H1 (cell line): ENCODE measurements around the gene IQCE. TPM values are rescaled to one million over a fixed set of nuclear protein-coding genes. Genes with fewer than 3 reads are reported as not detected.

Source experiments
- CTCF ChIA-PET: fragments of 300-600 bp; sonication (Branson Sonifier 250); formaldehyde crosslinking; loops from one replicate; lab custom pipeline; 2021; ENCODE audit not compliant: partially characterized antibody; lab: Charles Lee
- POLR2A ChIA-PET: fragments of 300-600 bp; sonication (Branson Sonifier 250); formaldehyde crosslinking; loops from one replicate; lab custom pipeline; 2021; ENCODE audit warnings: inconsistent platforms; ENCODE audit not compliant: partially characterized antibody; lab: Charles Lee
- DNase-seq, 2 experiments: peaks; one replicate each; pipeline versions ENCODE4 v3.0.0 to v3.0.0-alpha.2; 2010 to 2022; ENCODE audit warnings: low spot score in 2 of 2, low read depth in 1 of 2, mixed read lengths in 1 of 2
- FAIRE-seq: peaks from 2 replicates; lab custom pipeline; 2011; peaks lifted over from hg19 to GRCh38; lab: Jason Lieb, UNC
- H2AFZ ChIP-seq: 2 replicates; pipeline ENCODE4 v1.8.1; 2012; ENCODE audit warnings: low read length, inconsistent platforms
- H2AK5ac ChIP-seq: 2 replicates; pipeline ENCODE4 v1.6.1; 2013; ENCODE audit warnings: low read depth, low read length
- H2BK120ac ChIP-seq: replicated peaks from 2 replicates; pipeline ENCODE3; 2013; ENCODE audit warnings: low read depth, low read length, inconsistent platforms
- H2BK12ac ChIP-seq: 2 replicates; pipeline ENCODE4 v1.6.1; 2013; ENCODE audit warnings: low read depth, low read length
- H2BK15ac ChIP-seq: 2 replicates; pipeline ENCODE4 v1.6.1; 2013; ENCODE audit warnings: low read length
- H2BK20ac ChIP-seq: 2 replicates; pipeline ENCODE4 v1.6.1; 2013; ENCODE audit warnings: low read length
- H2BK5ac ChIP-seq: 2 replicates; pipeline ENCODE4 v1.6.1; 2013; ENCODE audit warnings: low read depth, low read length
- H3K14ac ChIP-seq: 2 replicates; pipeline ENCODE4 v1.6.1; 2013; ENCODE audit warnings: inconsistent platforms; ENCODE audit not compliant: insufficient read length
- H3K18ac ChIP-seq: 2 replicates; pipeline ENCODE4 v1.6.1; 2013; ENCODE audit warnings: low read length; ENCODE audit errors: extremely low read depth
- H3K23ac ChIP-seq: 2 replicates; pipeline ENCODE4 v1.6.1; 2013; ENCODE audit warnings: inconsistent platforms; ENCODE audit not compliant: insufficient read length
- H3K23me2 ChIP-seq: 2 replicates; pipeline ENCODE4 v1.6.1; 2013; ENCODE audit warnings: low read depth, low read length
- H3K27ac ChIP-seq: 2 replicates; pipeline ENCODE4 v1.6.1; 2011; ENCODE audit warnings: low read depth, low read length, inconsistent platforms
- H3K27me3 ChIP-seq, 4 experiments: replicated peaks in 1 of 4; 1 replicate in 1 of 4; 2 replicates in 3 of 4; pipeline versions ENCODE4 v1.6.1 to v1.8.1; 2011 to 2013; ENCODE audit warnings: low read length in 3 of 4, mild to moderate bottlenecking in 3 of 4, inconsistent platforms in 2 of 4, mixed read lengths in 2 of 4, moderate library complexity in 1 of 4; ENCODE audit not compliant: control insufficient read depth in 3 of 4, insufficient read depth in 3 of 4; ENCODE audit errors: extremely low read depth in 1 of 4
- H3K36me3 ChIP-seq, 4 experiments: 2 replicates each; pipeline versions ENCODE4 v1.6.1 to v1.8.1; 2011 to 2013; ENCODE audit warnings: mild to moderate bottlenecking in 4 of 4, low read length in 3 of 4, moderate library complexity in 2 of 4, control low read depth in 1 of 4, inconsistent platforms in 1 of 4; ENCODE audit not compliant: insufficient read depth in 4 of 4, control insufficient read depth in 2 of 4
- H3K4ac ChIP-seq: replicated peaks from 2 replicates; pipeline ENCODE3; 2013; ENCODE audit warnings: low read length, low read depth, mixed read lengths, inconsistent platforms; ENCODE audit not compliant: insufficient read length
- H3K4me1 ChIP-seq, 4 experiments: replicated peaks in 1 of 4; 1 replicate in 1 of 4; 2 replicates in 3 of 4; pipeline versions ENCODE4 v1.6.1 to v1.8.1; 2011 to 2013; ENCODE audit warnings: low read length in 3 of 4, inconsistent platforms in 2 of 4, mixed read lengths in 1 of 4; ENCODE audit not compliant: insufficient read depth in 4 of 4, control insufficient read depth in 3 of 4
- H3K4me2 ChIP-seq, 2 experiments: 2 replicates each; pipeline versions ENCODE4 v1.6.1 to v1.8.1; 2011 to 2013; ENCODE audit warnings: low read depth in 2 of 2, low read length in 2 of 2, control low read depth in 1 of 2, inconsistent platforms in 1 of 2, mild to moderate bottlenecking in 1 of 2; ENCODE audit not compliant: insufficient read depth in 1 of 2
- H3K4me3 ChIP-seq, 4 experiments: fragments of 200-600, 300-600 bp in 1 of 4; sonication (generic), shearing (Covaris generic), sonication (Bioruptor Twin) in 1 of 4; 2 replicates each; pipeline versions ENCODE4 v1.5.1 to v1.8.1; 2011 to 2016; ENCODE audit warnings: low read length in 4 of 4, low read depth in 3 of 4, control low read depth in 2 of 4, inconsistent platforms in 2 of 4, mild to moderate bottlenecking in 2 of 4, mixed read lengths in 1 of 4, moderate library complexity in 1 of 4; ENCODE audit not compliant: insufficient read depth in 2 of 4; ENCODE audit errors: extremely low read depth in 1 of 4
- H3K56ac ChIP-seq: replicated peaks from 2 replicates; pipeline ENCODE3; 2013; ENCODE audit warnings: low read depth, mild to moderate bottlenecking, mixed read lengths, low read length, inconsistent platforms; ENCODE audit not compliant: insufficient read length
- H3K79me1 ChIP-seq: 2 replicates; pipeline ENCODE4 v1.6.1; 2013; ENCODE audit warnings: low read depth, low read length, control low read depth
- H3K79me2 ChIP-seq, 2 experiments: 2 replicates each; pipeline versions ENCODE4 v1.6.1 to v1.8.1; 2012 to 2013; ENCODE audit warnings: low read length in 2 of 2, mild to moderate bottlenecking in 2 of 2, inconsistent platforms in 1 of 2; ENCODE audit not compliant: insufficient read depth in 2 of 2, control insufficient read depth in 1 of 2
- H3K9ac ChIP-seq, 4 experiments: replicated peaks in 1 of 4; 1 replicate in 1 of 4; 2 replicates in 3 of 4; pipeline versions ENCODE4 v1.6.1 to v1.8.1; 2011 to 2013; ENCODE audit warnings: low read depth in 3 of 4, low read length in 3 of 4, control low read depth in 2 of 4, mild to moderate bottlenecking in 2 of 4, moderate library complexity in 2 of 4, inconsistent platforms in 1 of 4; ENCODE audit errors: extremely low read depth in 1 of 4
- H3K9me3 ChIP-seq, 2 experiments: 2 replicates each; pipeline versions ENCODE4 v1.6.1 to v1.8.1; 2012 to 2013; ENCODE audit warnings: mild to moderate bottlenecking in 2 of 2, moderate library complexity in 2 of 2, control low read depth in 1 of 2, inconsistent platforms in 1 of 2, low read depth in 1 of 2, low read length in 1 of 2, mixed read lengths in 1 of 2; ENCODE audit not compliant: insufficient read depth in 2 of 2
- H4K20me1 ChIP-seq, 2 experiments: replicated peaks in 1 of 2; 2 replicates each; pipeline versions ENCODE3 to v1.8.1; 2011 to 2013; ENCODE audit warnings: inconsistent platforms in 2 of 2, low read length in 2 of 2, mild to moderate bottlenecking in 1 of 2; ENCODE audit not compliant: insufficient read depth in 2 of 2, control insufficient read depth in 1 of 2
- H4K5ac ChIP-seq: 2 replicates; pipeline ENCODE4 v1.6.1; 2013; ENCODE audit warnings: low read length, low read depth, mixed read lengths, inconsistent platforms; ENCODE audit not compliant: insufficient read length
- H4K8ac ChIP-seq: 2 replicates; pipeline ENCODE4 v1.8.0; 2013; ENCODE audit warnings: mild to moderate bottlenecking, moderate library complexity, low read length, inconsistent platforms; ENCODE audit not compliant: insufficient read depth; ENCODE audit errors: extremely low read depth
- H4K91ac ChIP-seq: replicated peaks from 2 replicates; pipeline ENCODE3; 2013; ENCODE audit warnings: low read length, mixed read lengths, inconsistent platforms; ENCODE audit not compliant: insufficient read length
- EP300 ChIP-seq, 2 experiments: IDR thresholded peaks; 1 replicate in 1 of 2; 2 replicates in 1 of 2; pipeline ENCODE4 v1.6.1; 2011 to 2012; ENCODE audit warnings: low read depth in 2 of 2, low read length in 2 of 2, mild to moderate bottlenecking in 2 of 2, borderline replicate concordance in 1 of 2, inconsistent platforms in 1 of 2, moderate library complexity in 1 of 2
- SUZ12 ChIP-seq: fragments of 200-600 bp; sonication (generic); IDR thresholded peaks from 2 replicates; pipeline ENCODE4 v1.6.1; 2012; ENCODE audit warnings: mild to moderate bottlenecking, inconsistent platforms, low read length, moderate library complexity, mixed read lengths
- ZNF274 ChIP-seq: IDR thresholded peaks from 2 replicates; pipeline ENCODE4 v1.7.0; 2012; ENCODE audit warnings: low read length, borderline replicate concordance; ENCODE audit errors: extremely low read depth
- WGBS, 2 experiments: shearing (Covaris generic) in 1 of 2; methylation state at CpG; one replicate each; pipeline versions ENCODE4 v1.1.6 to v1.1.7; 2013 to 2015; ENCODE audit warnings: low lambda C conversion rate in 2 of 2, mixed read lengths in 2 of 2, inconsistent platforms in 1 of 2, low coverage in 1 of 2, missing lambda C conversion rate in 1 of 2; ENCODE audit not compliant: insufficient replicate concordance in 2 of 2, insufficient coverage in 1 of 2, insufficient read length in 1 of 2; ENCODE audit errors: extremely low coverage in 1 of 2, missing lambda C conversion rate in 1 of 2; 5-methylcytosine and 5-hydroxymethylcytosine counted together
- polyA plus RNA-seq, 7 experiments: library from polyadenylated mRNA; depleted of rRNA in 3 of 7; stranded (reverse) in 5 of 7; unstranded in 2 of 7; fragments of >200 nt in 5 of 7; fragments of 200-250 nt in 2 of 7; gene quantifications; 1 replicate in 5 of 7; 2 replicates in 1 of 7; 4 replicates in 1 of 7; pipeline versions ENCODE4 v1.2.1 to v1.2.3, GENCODE V29; 2011 to 2013; ENCODE audit warnings: missing spikeins in 2 of 7, mixed read lengths in 2 of 7
- total RNA-seq: library from RNA; stranded (reverse); fragmentation: NEBNext Ultra II Directional; extraction: Animal tissue kit (Norgen Biotek cat#: 25700); gene quantifications from 2 replicates; pipeline ENCODE4 v1.2.1, GENCODE V29; 2021

IQCE gene
- total and polyA plus RNA-seq, 2 of the 8 experiments (the other 6 are each of a cell fraction or from before 2014, with no cell fraction given), result 2.2 to 4.9 TPM

- Histone ChIP-seq H3K4me3 (no peak overlapping the region), H3K14ac (no peak overlapping the region), H4K91ac (no peak overlapping the region), H3K79me1 (no peaks in the 10 kb centered on the region), H2BK5ac (no peak overlapping the region), H3K4me1 (peaks cover 0 to 2% (median 0%) of the 10 kb centered on the region in 4 experiments; a peak in 1 of 7 replicates), H2AFZ (no peak overlapping the region), H3K79me2 (no peaks in the 10 kb centered on the region), H4K20me1 (peaks cover 0 to 2% of the 10 kb centered on the region in 2 experiments), H2BK12ac (no peak overlapping the region), H2BK15ac (peak overlapping the region; percentile 65; the same call in 1 of the 2 replicates), H3K18ac (no peak overlapping the region), H3K9me3 (no peaks in the 10 kb centered on the region), H3K23ac (no peak overlapping the region), H3K4ac (no peak overlapping the region), H2BK20ac (no peak overlapping the region), H2AK5ac (no peak overlapping the region), H3K9ac (no peak overlapping the region; a peak in 2 of 7 replicates), H3K27ac (no peak overlapping the region), H3K27me3 (no peaks in the 10 kb centered on the region), H2BK120ac (no peak overlapping the region), H4K8ac (no peak overlapping the region), H3K56ac (no peak overlapping the region), H3K36me3 (no peaks in the 10 kb centered on the region), H3K23me2 (no peaks in the 10 kb centered on the region; the same call in 1 of the 2 replicates), H4K5ac (no peak overlapping the region), H3K4me2 (no peak overlapping the region)
- CTCF ChIA-PET, result interaction anchor here (0.6 to 3.7 kb wide), 6 partner anchors 9 to 108 kb away, joined by 3 to 14 read pairs (median 4); no protein-coding TSS in a partner anchor
- WGBS, 2 experiments, result 91% methylated on average over 43 of the region's 56 CpGs; no CpG with 5 or more reads in 1 of the 2 experiments
- TF ChIP-seq SUZ12, result no peak
- no peak for TF ChIP-seq ZNF274
- no peak for TF ChIP-seq EP300 (IDR thresholded peaks at IDR 0.05; ENCODE audit: borderline replicate concordance in 1 of 2, low read depth in 2 of 2, low read length in 2 of 2)
- POLR2A ChIA-PET, result no interaction called here
- DNase-seq (no peak), FAIRE-seq (no peak)
Observed at GRCh38 chr7:2576742-2577491, 18.1 kb downstream of the IQCE start.
